Measurements from ENCODE around the gene RAD51B. TPM values are rescaled to one million over a fixed set of nuclear protein-coding genes. Genes with fewer than 3 reads are reported as not detected.

The RAD51B gene
- total and polyA plus RNA-seq, 9 of the 15 experiments (the other 6 are each of a cell fraction or from before 2014, with no cell fraction given) = 8.5 to 17.3 (median 11.3) TPM

GRCh38 chr14:68722186-68722585 is 902.6 kb downstream of the RAD51B start:
- H3K4me2 ChIP-seq (ENCODE audit: insufficient read depth, low read length) = no peak overlapping the region
- H3K4me1 ChIP-seq (replicated peaks in 1 of 2; ENCODE audit: control insufficient read depth in 2 of 2, insufficient read depth in 2 of 2, low read length in 2 of 2) = peaks cover 0 to 32% of the 10 kb centered on the region in 2 experiments; a peak in 3 of 5 replicates
- TF ChIP-seq POLR2A (conservative IDR thresholded peaks at IDR 0.05) (no peak), ZNF24 (IDR thresholded peaks at IDR 0.05) (no peak), ZNF785 (CRISPR knock-in tag; IDR thresholded peaks at IDR 0.05) (no peak), ARHGAP35 (IDR thresholded peaks at IDR 0.05; ENCODE audit: partially characterized antibody) (no peak), CBX3 (IDR thresholded peaks at IDR 0.05; ENCODE audit: borderline replicate concordance in 1 of 2, low read length in 2 of 2) (no peak), ZNF143 (CRISPR knock-in tag; IDR thresholded peaks at IDR 0.05) (no peak), E4F1 (CRISPR knock-in tag; IDR thresholded peaks at IDR 0.05; ENCODE audit: borderline replicate concordance) (no peak)
- TF ChIP-seq, protein P1, sequence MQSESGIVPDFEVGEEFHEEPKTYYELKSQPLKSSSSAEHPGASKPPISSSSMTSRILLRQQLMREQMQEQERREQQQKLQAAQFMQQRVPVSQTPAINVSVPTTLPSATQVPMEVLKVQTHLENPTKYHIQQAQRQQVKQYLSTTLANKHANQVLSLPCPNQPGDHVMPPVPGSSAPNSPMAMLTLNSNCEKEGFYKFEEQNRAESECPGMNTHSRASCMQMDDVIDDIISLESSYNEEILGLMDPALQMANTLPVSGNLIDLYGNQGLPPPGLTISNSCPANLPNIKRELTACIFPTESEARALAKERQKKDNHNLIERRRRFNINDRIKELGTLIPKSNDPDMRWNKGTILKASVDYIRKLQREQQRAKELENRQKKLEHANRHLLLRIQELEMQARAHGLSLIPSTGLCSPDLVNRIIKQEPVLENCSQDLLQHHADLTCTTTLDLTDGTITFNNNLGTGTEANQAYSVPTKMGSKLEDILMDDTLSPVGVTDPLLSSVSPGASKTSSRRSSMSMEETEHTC (IDR thresholded peaks at IDR 0.05) = no peak
- TF ChIP-seq, protein P2, sequence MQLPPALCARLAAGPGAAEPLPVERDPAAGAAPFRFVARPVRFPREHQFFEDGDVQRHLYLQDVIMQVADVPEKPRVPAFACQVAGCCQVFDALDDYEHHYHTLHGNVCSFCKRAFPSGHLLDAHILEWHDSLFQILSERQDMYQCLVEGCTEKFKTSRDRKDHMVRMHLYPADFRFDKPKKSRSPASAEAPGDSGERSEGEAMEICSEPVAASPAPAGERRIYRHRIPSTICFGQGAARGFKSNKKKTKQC (CRISPR knock-in tag; IDR thresholded peaks at IDR 0.05) = no peak
- TF ChIP-seq, protein P3, sequence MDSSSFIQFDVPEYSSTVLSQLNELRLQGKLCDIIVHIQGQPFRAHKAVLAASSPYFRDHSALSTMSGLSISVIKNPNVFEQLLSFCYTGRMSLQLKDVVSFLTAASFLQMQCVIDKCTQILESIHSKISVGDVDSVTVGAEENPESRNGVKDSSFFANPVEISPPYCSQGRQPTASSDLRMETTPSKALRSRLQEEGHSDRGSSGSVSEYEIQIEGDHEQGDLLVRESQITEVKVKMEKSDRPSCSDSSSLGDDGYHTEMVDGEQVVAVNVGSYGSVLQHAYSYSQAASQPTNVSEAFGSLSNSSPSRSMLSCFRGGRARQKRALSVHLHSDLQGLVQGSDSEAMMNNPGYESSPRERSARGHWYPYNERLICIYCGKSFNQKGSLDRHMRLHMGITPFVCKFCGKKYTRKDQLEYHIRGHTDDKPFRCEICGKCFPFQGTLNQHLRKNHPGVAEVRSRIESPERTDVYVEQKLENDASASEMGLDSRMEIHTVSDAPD (CRISPR knock-in tag; IDR thresholded peaks at IDR 0.05) = no peak
- H3K9me1 ChIP-seq (ENCODE audit: control insufficient read depth, insufficient read depth, low read length) = no peaks in the 10 kb centered on the region
- intact Hi-C loops (cut with micrococcal nuclease) (no loop called here), in situ Hi-C loops (cut with MboI) (loop anchor here (5.0 kb wide), 1 partner anchor 35 kb away; no protein-coding TSS in a partner anchor)
- DNase-seq (ENCODE audit: extremely low read depth in 1 of 4, low spot score in 3 of 4) = no peak
- no peaks in the 10 kb centered on the region for H4K20me1 ChIP-seq (replicated peaks; ENCODE audit: control insufficient read depth, insufficient read depth, low read length)
- H2AFZ ChIP-seq (ENCODE audit: low read depth, low read length) = no peak overlapping the region
- no peak overlapping the region for H3K27ac ChIP-seq (ENCODE audit: extremely low read depth, low read depth, low read length)
- no TSS peak for BruUV-seq (replicated peaks)
- no peaks in the 10 kb centered on the region for H3K27me3 ChIP-seq (ENCODE audit: control insufficient read depth in 2 of 2, insufficient read depth in 2 of 2, low read length in 2 of 2)
- H3K4me3 ChIP-seq = no peak overlapping the region
- no peak overlapping the region for H3K9ac ChIP-seq (ENCODE audit: insufficient read depth in 1 of 2, low read depth in 2 of 2, low read length in 2 of 2)
- FAIRE-seq = no peak
- H3K9me3 ChIP-seq (replicated peaks; ENCODE audit: control insufficient read depth, insufficient read depth, low read depth, low read length) = peaks cover 2% of the 10 kb centered on the region; the same call in 1 of the 2 replicates
- ATAC-seq = no peak
- ChIA-PET CTCF (ENCODE audit: low intra/inter-chr PET ratio) (no interaction called here), POLR2A (interaction anchor here (0.6 to 0.8 kb wide), 2 partner anchors 21 to 120 kb away, joined by 3 to 5 read pairs; no protein-coding TSS in a partner anchor)
- no peaks in the 10 kb centered on the region for H3K79me2 ChIP-seq (ENCODE audit: control insufficient read depth, insufficient read depth, low read length)
- 50% methylated on average over 2 of the region's 2 CpGs for WGBS (ENCODE audit: insufficient coverage, low coverage, missing lambda C conversion rate)
- H3K36me3 ChIP-seq (ENCODE audit: control insufficient read depth, insufficient read depth, low read length) = no peaks in the 10 kb centered on the region

Measured in K562 (cell line).